ENCODE measurements around the gene CABCOCO1.

GRCh38 chr10:61642676-61643075 lies 20.1 kb upstream of the CABCOCO1 start:
- TF ChIP-seq, protein P1, sequence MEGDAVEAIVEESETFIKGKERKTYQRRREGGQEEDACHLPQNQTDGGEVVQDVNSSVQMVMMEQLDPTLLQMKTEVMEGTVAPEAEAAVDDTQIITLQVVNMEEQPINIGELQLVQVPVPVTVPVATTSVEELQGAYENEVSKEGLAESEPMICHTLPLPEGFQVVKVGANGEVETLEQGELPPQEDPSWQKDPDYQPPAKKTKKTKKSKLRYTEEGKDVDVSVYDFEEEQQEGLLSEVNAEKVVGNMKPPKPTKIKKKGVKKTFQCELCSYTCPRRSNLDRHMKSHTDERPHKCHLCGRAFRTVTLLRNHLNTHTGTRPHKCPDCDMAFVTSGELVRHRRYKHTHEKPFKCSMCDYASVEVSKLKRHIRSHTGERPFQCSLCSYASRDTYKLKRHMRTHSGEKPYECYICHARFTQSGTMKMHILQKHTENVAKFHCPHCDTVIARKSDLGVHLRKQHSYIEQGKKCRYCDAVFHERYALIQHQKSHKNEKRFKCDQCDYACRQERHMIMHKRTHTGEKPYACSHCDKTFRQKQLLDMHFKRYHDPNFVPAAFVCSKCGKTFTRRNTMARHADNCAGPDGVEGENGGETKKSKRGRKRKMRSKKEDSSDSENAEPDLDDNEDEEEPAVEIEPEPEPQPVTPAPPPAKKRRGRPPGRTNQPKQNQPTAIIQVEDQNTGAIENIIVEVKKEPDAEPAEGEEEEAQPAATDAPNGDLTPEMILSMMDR (optimal IDR thresholded peaks at IDR 0.05 in 1 of 3, IDR thresholded peaks at IDR 0.05 in 1 of 3, conservative IDR thresholded peaks at IDR 0.05 in 1 of 3; ENCODE audit: extremely low read depth in 1 of 3, insufficient read depth in 2 of 3, low read length in 3 of 3) = no peak
- no peak for TF ChIP-seq EZH2 (IDR thresholded peaks at IDR 0.05; ENCODE audit: low read length)
